Activated CD8-positive, alpha-beta memory T cell treated with anti-CD3 and anti-CD28 coated beads, Interleukin-2, amount 50 U/mL, for 4 hours (primary cell): ENCODE data around the gene CLEC11A.

Experiments used
- DNase-seq: peaks from one replicate; pipeline ENCODE4 v3.0.0-alpha.2; 2020

CLEC11A gene

GRCh38 chr19:50705422-50706019 is 17.6 kb upstream of the CLEC11A start:
- peak; percentile 49 for DNase-seq

DNA sequence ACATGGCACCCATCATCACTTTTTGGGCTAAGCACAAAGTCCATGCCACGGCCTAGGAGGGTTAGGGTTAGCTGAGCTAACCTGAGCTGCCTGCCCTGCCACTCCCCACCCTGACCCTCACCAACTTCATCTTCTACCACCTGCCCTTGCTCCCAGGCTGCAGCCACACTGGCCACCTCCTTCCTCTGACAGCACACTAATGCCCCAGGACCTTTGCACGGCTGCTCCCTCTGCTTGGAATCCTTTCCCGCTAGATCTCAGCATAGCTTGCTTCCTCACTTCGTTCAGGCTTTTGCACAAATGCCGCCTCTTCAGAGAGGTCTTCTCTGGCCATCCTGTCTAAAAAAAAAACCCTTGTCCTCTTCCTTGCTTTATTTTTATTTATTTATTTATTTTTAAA is 16.8 kb upstream of the CLEC11A start:
- no peak for DNase-seq

DNA sequence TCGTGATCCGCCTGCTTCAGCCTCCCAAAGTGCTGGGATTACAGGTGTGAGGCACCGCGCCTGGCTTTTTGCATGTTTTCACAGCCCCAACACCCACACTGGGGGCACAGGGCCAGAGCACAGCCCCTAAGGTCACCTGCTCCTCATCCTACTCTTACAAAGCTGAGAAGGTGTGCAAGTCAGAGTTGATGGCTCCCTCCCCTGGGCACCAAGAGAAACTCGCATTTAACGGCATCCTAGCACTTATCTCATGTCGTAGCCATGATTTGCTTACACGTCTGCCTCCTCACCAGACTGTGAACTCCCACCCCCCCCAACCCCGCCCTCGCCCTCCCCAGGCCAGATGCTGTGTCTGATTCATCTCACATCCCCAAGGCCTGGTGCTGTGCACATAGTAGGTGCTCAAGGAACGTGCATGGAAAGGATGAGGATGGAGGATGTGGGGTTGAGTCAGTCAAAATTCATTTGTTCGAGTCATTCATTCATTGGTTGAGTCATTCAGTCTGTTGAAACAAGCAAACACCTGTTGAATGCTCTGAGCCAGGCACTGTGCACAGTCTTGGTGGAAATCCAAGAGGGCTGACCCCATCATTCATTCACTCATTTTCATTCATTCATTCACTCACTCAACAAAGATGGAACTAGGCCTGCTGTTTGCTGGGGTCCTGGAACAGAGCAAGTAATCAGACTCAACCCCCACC is 14.8 kb upstream of the CLEC11A start:
- no peak for DNase-seq

DNA sequence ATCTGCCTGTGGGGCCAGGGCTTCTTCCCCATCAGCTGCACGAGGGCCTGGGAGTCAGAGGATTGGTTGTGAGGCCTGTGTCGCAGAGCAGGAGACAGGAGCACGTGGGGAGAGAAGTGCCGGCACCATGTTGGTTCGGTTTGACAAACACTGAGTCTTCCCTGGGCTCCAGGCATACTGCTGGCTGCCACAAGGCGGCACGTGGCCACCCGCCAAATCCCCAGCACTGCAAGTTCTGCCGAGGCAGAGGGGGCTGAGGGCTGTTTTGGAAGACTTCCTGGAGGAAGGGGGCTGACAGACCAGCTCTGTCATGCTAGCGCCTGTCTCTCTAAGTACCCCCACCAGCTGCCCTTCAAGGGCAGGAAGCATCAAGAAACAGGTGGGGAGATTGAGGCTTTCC is 13.1 kb upstream of the CLEC11A start:
- no peak for DNase-seq

DNA sequence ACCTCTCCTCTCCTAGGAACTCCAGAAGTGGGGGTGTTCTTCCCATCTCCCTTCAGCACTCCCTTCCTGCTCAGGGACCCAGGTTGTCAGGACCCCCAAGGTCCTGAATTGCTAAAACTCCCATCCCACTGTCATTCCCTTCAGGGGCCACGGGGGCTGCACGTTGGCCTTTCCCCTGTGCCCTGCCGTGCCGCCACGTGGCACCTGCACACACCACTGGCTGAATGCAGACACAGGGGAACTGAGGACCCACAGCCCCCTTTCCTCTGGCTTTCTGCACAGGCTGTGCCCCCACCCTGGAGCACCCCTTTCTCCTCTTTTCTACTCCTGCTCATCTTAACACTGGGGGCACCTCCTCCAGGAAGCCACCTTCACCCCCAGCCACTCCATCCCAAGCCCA is 12.6 kb upstream of the CLEC11A start:
- no peak for DNase-seq

- no peak for DNase-seq
Observed at GRCh38 chr19:50711196-50711595, 12.0 kb upstream of the CLEC11A start.

DNA sequence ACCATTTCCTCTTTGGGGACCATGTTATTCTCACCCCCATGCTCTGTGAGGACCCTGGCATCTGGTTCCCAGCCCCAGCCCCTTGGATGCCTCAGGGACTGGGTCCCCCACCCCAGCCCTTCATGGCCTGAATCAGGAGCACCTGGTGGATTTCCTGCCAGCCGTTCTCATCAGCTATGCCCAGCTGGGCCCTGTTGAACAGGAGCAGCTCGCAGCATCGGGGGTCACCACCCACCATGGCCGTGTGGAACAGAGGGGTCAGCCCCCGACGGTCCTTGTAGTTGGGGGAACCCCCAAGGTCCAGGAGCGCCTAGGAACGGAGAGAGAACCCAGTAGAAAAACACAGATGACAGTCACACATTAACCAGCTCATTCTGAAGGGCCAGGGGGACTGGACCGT is 11.4 kb upstream of the CLEC11A start:
- DNase-seq, result no peak

DNA sequence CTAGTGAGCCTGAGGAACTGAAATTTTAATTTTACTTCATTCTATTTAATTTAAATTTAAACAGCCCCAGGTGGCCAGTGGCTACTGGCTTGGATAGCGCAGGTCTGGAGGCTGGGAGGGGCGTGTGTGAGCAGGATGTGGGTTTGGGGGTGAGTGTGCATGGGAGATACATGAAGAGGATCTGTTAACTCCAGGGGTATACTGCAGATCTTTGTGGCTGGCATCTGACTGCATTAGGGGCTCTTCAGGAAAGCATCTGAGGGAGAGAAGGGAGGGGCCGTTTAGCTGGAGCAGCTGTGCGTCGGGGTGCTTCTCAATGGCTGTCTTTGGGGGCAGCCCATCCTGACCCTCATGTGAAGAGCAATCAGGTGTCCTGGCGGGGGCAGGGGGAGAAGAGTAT is 10.3 kb upstream of the CLEC11A start:
- DNase-seq, result no peak

GRCh38 chr19:50713556-50714236 is 9.5 kb upstream of the CLEC11A start:
- no peak for DNase-seq

- no peak for DNase-seq
Observed at GRCh38 chr19:50716178-50717025, 6.8 kb upstream of the CLEC11A start.

GRCh38 chr19:50717026-50717723 is 6.0 kb upstream of the CLEC11A start:
- no peak for DNase-seq

DNA sequence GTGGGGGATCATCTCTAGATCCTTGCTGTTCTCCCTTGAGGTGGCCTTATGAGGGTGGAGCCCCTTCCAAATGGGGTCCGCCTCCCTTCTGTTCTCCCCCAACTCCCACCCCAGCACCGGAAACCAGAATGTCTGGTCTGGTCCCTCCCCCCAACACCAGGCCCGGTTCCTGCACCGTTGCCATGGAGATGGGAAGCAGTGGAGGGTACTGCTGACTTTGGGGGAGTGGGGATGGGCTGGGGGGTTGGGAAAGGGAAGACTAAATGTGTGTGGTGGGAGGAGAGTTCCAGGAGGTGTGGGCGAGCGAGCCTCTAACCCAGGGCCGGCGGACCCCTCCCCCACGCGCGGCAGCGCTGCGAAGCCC is 5.3 kb upstream of the CLEC11A start:
- DNase-seq, result no peak

DNA sequence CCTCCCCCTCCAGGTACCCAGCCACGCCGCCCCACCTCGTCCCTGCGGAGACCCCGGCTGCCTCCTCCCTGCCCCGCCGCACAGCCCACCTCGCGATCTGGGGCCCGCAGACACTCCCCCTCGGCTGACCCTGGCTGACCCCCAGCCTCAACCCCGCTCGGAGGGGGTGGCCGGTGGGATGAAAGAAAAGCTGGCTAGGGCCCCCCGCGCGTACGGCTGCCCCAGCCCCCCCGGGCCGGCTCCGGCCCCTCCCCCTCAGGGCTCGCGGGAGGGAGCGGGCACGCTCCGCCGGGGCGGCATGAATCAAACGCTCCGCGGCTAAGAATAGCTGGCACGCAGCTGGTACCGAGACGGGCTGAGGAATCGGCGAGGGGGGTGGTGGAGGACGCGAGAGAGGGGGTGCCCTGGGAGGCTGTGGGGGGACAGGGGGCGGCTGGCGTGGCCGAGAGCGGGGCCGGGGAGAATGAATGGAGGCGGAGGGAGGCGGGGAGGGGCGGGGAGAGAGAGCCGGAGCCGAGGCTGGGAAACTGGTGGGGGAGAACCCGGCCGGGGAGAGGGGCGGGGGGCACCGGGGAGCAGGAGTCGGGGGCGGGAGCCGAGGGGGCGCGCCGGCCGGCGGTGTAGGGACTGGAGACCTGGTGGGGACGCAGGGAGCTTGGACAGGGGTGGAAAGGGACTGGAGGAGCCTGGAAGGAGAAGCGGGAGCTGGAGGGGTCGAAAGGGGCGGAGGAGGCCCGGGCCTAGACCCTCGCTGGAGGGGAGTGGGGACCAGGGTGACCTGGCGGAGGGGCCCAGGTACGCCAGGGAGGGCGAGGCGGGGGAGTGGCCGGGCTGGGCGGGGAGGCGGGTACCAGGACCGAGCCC is 4.7 kb upstream of the CLEC11A start:
- DNase-seq, result peak; percentile 53

DNA sequence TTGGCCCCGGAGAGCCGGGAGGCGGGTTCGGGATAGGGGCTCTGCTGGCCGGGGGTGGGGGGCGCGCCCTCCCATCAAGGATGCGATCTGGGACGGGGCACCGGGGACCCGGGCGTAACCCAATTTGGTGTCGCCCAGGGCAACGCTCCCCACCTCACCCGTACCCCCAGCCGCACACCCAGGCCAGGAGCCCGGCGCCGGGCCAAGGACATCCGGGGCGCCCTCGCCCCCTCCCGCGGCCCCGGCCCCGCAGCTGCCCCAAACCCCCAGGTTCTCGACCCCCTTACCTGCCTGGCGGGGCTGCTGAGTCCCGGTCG is 4.1 kb upstream of the CLEC11A start:
- DNase-seq, result no peak

DNA sequence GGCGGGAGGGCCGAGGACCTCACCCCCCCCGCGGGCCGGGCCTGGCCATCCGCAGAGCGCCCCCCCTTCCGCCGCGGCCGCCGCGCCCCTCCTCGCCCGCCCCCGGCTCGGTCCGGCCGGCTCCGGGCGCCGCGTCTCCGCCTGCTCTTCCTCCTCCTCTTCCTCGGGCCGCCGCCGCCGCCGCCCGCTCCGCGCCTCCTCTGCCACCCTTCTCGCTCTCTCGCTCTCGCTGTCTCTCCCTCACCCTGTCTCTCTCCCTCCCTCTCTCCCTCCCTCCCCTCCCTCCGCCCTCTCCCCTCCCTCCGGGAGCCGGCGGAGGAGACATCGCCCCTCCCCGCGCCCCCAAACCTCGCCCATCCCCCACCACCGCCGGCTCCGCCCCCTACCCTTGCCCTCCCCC is 3.6 kb upstream of the CLEC11A start, which contains the start of gene SHANK1:
Gene SHANK1, minus strand, starts transcription at position 237 of the 400 bp plus-strand sequence. CDS start 2,883 bp downstream, outside the sequence.
- DNase-seq, result no peak

GRCh38 chr19:50720181-50720920 is 2.8 kb upstream of the CLEC11A start:
- DNase-seq, result no peak

DNA sequence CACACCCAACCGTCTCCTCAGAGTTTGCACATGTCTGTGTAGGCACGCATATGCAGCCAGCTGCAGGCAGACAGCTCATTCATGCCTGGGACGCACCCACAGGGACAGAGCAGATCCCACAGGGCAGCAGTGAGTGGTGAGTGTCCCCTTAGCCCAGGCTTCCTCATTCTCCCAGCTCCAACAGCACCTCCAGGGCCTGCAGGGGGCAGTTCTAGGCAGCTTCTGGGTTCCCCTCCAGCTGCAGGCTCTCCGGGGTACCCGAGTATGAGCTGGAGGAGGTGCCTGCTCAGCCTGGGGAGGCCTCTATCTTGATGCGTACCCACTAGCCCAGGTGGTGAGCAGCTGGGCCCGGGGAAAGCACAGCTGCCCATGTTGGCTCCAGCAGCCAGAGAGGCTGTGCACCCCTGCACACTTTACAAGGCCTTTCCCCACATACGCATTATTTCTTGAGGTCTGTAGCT is 2.2 kb upstream of the CLEC11A start:
- DNase-seq, result no peak

- no peak for DNase-seq
Observed at GRCh38 chr19:50721441-50722137, 1.6 kb upstream of the CLEC11A start.

DNA sequence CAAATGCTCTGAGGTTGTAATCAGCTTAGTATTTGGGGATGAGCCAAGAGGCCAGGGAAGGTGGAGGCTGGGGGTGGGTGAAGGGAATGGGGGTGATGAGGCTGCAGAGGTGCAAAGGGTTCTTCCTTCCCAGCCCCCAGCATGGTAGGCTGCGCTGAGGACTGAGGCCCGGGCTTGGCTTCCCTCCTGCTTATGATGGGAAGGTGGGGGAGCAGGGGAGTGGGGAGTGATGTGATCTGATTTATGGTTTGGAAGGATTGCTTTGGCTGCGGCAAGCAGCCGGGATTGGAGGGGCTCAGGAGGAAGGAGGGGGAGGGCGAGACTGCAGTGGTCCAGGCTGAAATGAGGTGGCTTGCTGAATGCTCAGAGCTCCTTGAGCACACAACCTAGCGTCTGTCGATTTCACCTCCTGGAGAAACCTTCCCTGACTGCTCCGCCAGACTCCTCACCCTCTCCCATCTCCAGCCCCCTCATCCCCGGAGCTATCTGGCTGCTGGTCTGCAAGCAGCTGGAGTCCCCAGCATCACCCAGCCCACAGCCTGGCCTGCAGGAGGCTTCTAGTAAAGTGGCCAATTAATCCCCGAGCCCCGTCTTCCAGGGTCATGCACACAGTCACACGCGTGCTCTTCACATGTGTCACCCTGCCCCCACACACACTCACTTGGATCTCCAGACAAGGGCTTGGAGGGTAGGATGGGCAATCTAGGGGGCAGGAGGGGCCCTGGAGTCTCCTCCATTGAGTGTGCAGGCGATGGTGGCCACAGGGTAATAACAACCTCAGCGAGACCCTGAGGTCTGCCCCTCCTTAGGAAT is 757 bp upstream of the CLEC11A start:
- DNase-seq, result no peak
